HCT116 (cell line): Measurements from ENCODE around the gene MDM2. TPM values are rescaled to one million over a fixed set of nuclear protein-coding genes. Genes with fewer than 3 reads are reported as not detected.
"Not testable (repeated sequence)": the region's sequence is repeated elsewhere in the genome, so short reads cannot be mapped to it uniquely, and the experiment has no call there.

Experiments
- ATAC-seq: fragments of 200-7000 bp; cut with Tn5 transposase; 2 replicates; pipeline ENCODE4 v1.9.1; 2020; ENCODE audit warnings: mild to moderate bottlenecking, moderate library complexity
- BruUV-seq: library from RNA; stranded (reverse); fragments of 400-500 nt; replicated peaks from 2 replicates; lab custom pipeline; 2021; lab: Mats Ljungman, UMichigan
- CTCF ChIA-PET: fragments of 300-600 bp; sonication (Branson Sonifier 250); formaldehyde crosslinking; loops from one replicate; lab custom pipeline; 2021; ENCODE audit warnings: antibody characterized with exemption; lab: Charles Lee
- POLR2A ChIA-PET: fragments of 300-600, 350-600 bp; sonication (Branson Sonifier 250); formaldehyde crosslinking; loops from one replicate; lab custom pipeline; 2021; ENCODE audit warnings: antibody characterized with exemption; lab: Charles Lee
- RAD21 ChIA-PET, 2 experiments: fragments of 300-600 bp; sonication (Branson Sonifier 250); formaldehyde crosslinking; loops; one replicate each; lab custom pipeline; 2023; ENCODE audit warnings: low total read pairs in 2 of 2; ENCODE audit not compliant: uncharacterized antibody in 2 of 2, unreplicated experiment in 2 of 2, low non-redundant PET in 1 of 2; lab: Charles Lee
- DNase-seq: peaks from one replicate; pipeline ENCODE4 v3.0.0-alpha.2; 2010; ENCODE audit warnings: low read depth, low spot score
- H2AFZ ChIP-seq: fragments of 200-600 bp; shearing (Covaris generic), sonication (generic); 2 replicates; pipeline ENCODE4 v1.6.1; 2017; ENCODE audit warnings: low read depth, mixed run types, mixed read lengths, antibody characterized with exemption, low read length; ENCODE audit not compliant: poor library complexity, severe bottlenecking
- H3K27ac ChIP-seq: 2 replicates; pipeline ENCODE4 v1.5.1; 2012; ENCODE audit warnings: low read depth, low read length
- H3K27me3 ChIP-seq: fragments of 200-600 bp; sonication (generic); 2 replicates; pipeline ENCODE4 v1.6.1; 2016; ENCODE audit warnings: mixed run types, low read length, mixed read lengths; ENCODE audit not compliant: insufficient read depth
- H3K36me3 ChIP-seq, 2 experiments: fragments of 200-500 bp in 1 of 2; fragments of 200-600 bp in 1 of 2; sonication (Bioruptor generic) in 1 of 2; sonication (generic) in 1 of 2; 2 replicates each; pipeline versions ENCODE4 v1.5.1 to v1.6.1; 2014 to 2016; ENCODE audit warnings: low read length in 2 of 2, inconsistent platforms in 1 of 2, mixed read lengths in 1 of 2, mixed run types in 1 of 2; ENCODE audit not compliant: insufficient read depth in 2 of 2, control insufficient read depth in 1 of 2
- H3K4me1 ChIP-seq, 2 experiments: fragments of 200-600 bp in 1 of 2; sonication (generic) in 1 of 2; 2 replicates each; pipeline versions ENCODE4 v1.5.1 to v1.6.1; 2012 to 2017; ENCODE audit warnings: low read length in 2 of 2, inconsistent platforms in 1 of 2, mild to moderate bottlenecking in 1 of 2, mixed read lengths in 1 of 2, mixed run types in 1 of 2, moderate library complexity in 1 of 2; ENCODE audit not compliant: insufficient read depth in 2 of 2, control insufficient read depth in 1 of 2
- H3K4me2 ChIP-seq: fragments of 200-600 bp; sonication (generic); 2 replicates; pipeline ENCODE4 v1.6.1; 2017; ENCODE audit warnings: mixed run types, low read length, mixed read lengths
- H3K4me3 ChIP-seq, 2 experiments: fragments of 200-600 bp in 1 of 2; sonication (generic) in 1 of 2; replicated peaks in 1 of 2; 2 replicates each; pipeline ENCODE4 v1.5.1; 2011 to 2016; ENCODE audit warnings: low read length in 2 of 2, control low read depth in 1 of 2, low read depth in 1 of 2, mild to moderate bottlenecking in 1 of 2, mixed read lengths in 1 of 2, mixed run types in 1 of 2
- H3K79me2 ChIP-seq: fragments of 200-600 bp; sonication (generic); 2 replicates; pipeline ENCODE4 v1.6.1; 2017; ENCODE audit warnings: mild to moderate bottlenecking, mixed run types, low read length, moderate library complexity, mixed read lengths; ENCODE audit not compliant: insufficient read depth
- H3K9ac ChIP-seq: fragments of 200-600 bp; sonication (generic); 2 replicates; pipeline ENCODE4 v1.6.1; 2016; ENCODE audit warnings: low read length, mixed read lengths
- H3K9me2 ChIP-seq: fragments of 200-600 bp; sonication (generic), shearing (Covaris generic); 2 replicates; pipeline ENCODE4 v1.6.1; 2017; ENCODE audit warnings: mixed run types, mild to moderate bottlenecking, moderate library complexity; ENCODE audit not compliant: insufficient read depth
- H3K9me3 ChIP-seq, 2 experiments: fragments of 200-500 bp in 1 of 2; fragments of 200-600 bp in 1 of 2; sonication (Bioruptor generic) in 1 of 2; sonication (generic) in 1 of 2; 2 replicates each; pipeline ENCODE4 v1.6.1; 2014 to 2017; ENCODE audit warnings: low read length in 2 of 2, mixed read lengths in 2 of 2, inconsistent platforms in 1 of 2, low read depth in 1 of 2, mild to moderate bottlenecking in 1 of 2, mixed run types in 1 of 2, moderate library complexity in 1 of 2; ENCODE audit not compliant: control insufficient read depth in 1 of 2, insufficient read depth in 1 of 2
- H4K20me1 ChIP-seq: fragments of 200-600 bp; sonication (generic), shearing (Covaris generic); 2 replicates; pipeline ENCODE4 v1.6.1; 2017; ENCODE audit warnings: mixed run types, mild to moderate bottlenecking, moderate library complexity; ENCODE audit not compliant: insufficient read depth
- ELF1 ChIP-seq: IDR thresholded peaks from 2 replicates; pipeline ENCODE4 v1.6.1; 2012; ENCODE audit warnings: low read depth, borderline replicate concordance
- EZH2phosphoT487 ChIP-seq: fragments of 200-600 bp; IDR thresholded peaks from 2 replicates; pipeline ENCODE4 v1.6.1; 2018; ENCODE audit warnings: antibody characterized with exemption, borderline replicate concordance
- JUND ChIP-seq: IDR thresholded peaks from 2 replicates; pipeline ENCODE4 v1.6.1; 2012
- POLR2A ChIP-seq: IDR thresholded peaks from 2 replicates; pipeline ENCODE4 v1.7.0; 2011; ENCODE audit warnings: borderline replicate concordance; ENCODE audit not compliant: insufficient read depth, insufficient read length; ENCODE audit errors: extremely low read depth
- POLR2AphosphoS5 ChIP-seq: IDR thresholded peaks from 2 replicates; pipeline ENCODE4 v1.6.1; 2011; ENCODE audit warnings: mild to moderate bottlenecking, low read depth, low read length, moderate library complexity
- SIN3A ChIP-seq: IDR thresholded peaks from 2 replicates; pipeline ENCODE4 v1.6.1; 2012; ENCODE audit warnings: low read depth
- SRF ChIP-seq: IDR thresholded peaks from 2 replicates; pipeline ENCODE4 v1.6.1; 2012; ENCODE audit warnings: low read depth
- ZNF274 ChIP-seq: fragments of 200-500 bp; sonication (Bioruptor generic); IDR thresholded peaks from 2 replicates; pipeline ENCODE4 v1.6.1; 2014; ENCODE audit warnings: mild to moderate bottlenecking, low read depth, low read length, inconsistent platforms
- intact Hi-C: fragments of 100-400 bp; cut with micrococcal nuclease; formaldehyde crosslinking; loops from 2 replicates; pipeline ENCODE4 v1.10.0; 2022
- total RNA-seq: library from RNA; stranded (reverse); gene quantifications from one replicate; pipeline ENCODE4 v1.2.1, GENCODE V29; 2021; ENCODE audit not compliant: unreplicated experiment
- TF ChIP-seq, protein P1 (sequence below), 3 experiments: fragments of 200-600 bp in 1 of 3; sonication (generic) in 1 of 3; IDR thresholded peaks in 2 of 3; conservative IDR thresholded peaks in 1 of 3; 2 replicates each; pipeline ENCODE4 v1.5.1; 2012 to 2017; ENCODE audit warnings: low read depth in 2 of 3, low read length in 2 of 3, antibody characterized with exemption in 1 of 3, borderline replicate concordance in 1 of 3, control low read depth in 1 of 3, mild to moderate bottlenecking in 1 of 3, mixed read lengths in 1 of 3, mixed run types in 1 of 3, moderate library complexity in 1 of 3; ENCODE audit not compliant: insufficient read depth in 1 of 3
- TF ChIP-seq, protein P2 (sequence below): IDR thresholded peaks from 2 replicates; pipeline ENCODE4 v1.6.1; 2011; ENCODE audit warnings: mild to moderate bottlenecking, low read length, moderate library complexity; ENCODE audit not compliant: insufficient replicate concordance; ENCODE audit errors: extremely low read depth
- TF ChIP-seq, protein P3 (sequence below): IDR thresholded peaks from 2 replicates; pipeline ENCODE4 v1.6.1; 2012

The MDM2 gene
- total RNA-seq, 1 experiment from 2014 or later = 170 TPM

DNA sequence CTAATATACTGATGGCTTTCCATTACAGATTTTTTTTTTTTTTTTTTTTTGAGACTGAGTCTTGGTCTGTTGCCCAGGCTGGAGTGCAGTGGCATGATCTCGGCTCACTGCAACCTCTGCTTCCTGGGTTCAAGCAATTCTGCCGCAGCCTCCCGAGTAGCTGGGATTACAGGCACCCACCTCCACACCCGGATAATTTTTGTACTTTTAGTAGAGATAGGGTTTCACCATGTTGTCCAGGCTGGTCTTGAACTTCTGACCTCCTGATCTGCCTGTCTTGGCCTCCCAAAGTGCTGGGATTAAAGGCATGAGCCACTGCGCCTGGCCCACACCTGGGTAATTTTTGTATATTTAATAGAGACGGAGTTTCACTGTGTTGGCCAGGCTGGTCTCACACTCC lies 3.6 kb downstream of the MDM2 start:
- H3K4me2 ChIP-seq, H3K9me3 ChIP-seq, H3K27me3 ChIP-seq, DNase-seq, H3K27ac ChIP-seq, H4K20me1 ChIP-seq, RAD21 ChIA-PET, H3K9ac ChIP-seq, H2AFZ ChIP-seq, intact Hi-C loops, H3K4me3 ChIP-seq, ATAC-seq, H3K9me2 ChIP-seq, POLR2A ChIA-PET: not testable (repeated sequence)
- H3K4me1 ChIP-seq = peaks cover 5 to 21% of the 10 kb centered on the region in 2 experiments; a peak in 3 of 4 replicates
- peaks cover 23 to 36% of the 10 kb centered on the region in 2 experiments; a peak in 3 of 4 replicates for H3K36me3 ChIP-seq
- CTCF ChIA-PET = interaction anchor here (1.0 to 1.5 kb wide), 2 partner anchors 18 to 453 kb away, joined by 3 to 8 read pairs; no protein-coding TSS in a partner anchor
- H3K79me2 ChIP-seq = peaks cover 86% of the 10 kb centered on the region
- TSS peak; percentile 1 for BruUV-seq

DNA sequence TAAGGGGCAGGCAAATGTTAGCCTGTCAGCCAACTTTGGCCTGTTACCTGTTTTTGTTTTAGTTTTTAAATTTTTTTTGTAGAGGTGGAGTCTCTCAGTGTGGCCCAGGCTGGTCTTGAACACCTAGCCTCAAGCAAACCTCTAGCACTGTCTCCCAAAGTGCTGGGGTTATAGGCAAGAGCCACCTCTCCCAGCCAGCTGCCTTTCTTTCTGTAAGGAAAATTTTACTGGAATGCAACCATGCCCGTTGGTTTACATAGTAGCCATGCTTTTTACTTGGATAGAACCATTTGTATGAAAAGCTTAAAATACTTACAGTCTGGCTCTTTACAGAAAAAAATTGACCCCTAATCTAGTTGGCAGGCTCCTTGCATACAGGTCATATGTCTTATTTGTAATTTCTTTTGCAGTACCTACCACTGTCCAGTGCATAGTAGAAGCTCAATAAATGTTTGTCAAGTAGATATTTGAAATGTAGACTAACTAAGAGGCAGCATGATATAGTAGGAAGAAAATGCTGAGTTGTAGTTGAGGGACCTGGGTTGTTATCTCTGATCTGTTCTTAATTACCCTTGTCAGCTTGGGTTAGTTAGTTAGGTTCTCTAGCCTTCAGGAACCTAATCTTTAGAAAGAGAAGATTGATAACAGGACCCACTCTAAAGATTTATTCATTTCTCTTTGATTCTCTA lies 4.7 kb downstream of the MDM2 start:
- H3K4me2 ChIP-seq = no peak overlapping the region
- DNase-seq = no peak
- no peaks in the 10 kb centered on the region for H3K9me2 ChIP-seq
- H3K9ac ChIP-seq = no peak overlapping the region
- peaks cover 4% of the 10 kb centered on the region; the same call in 1 of the 2 replicates for H4K20me1 ChIP-seq
- peaks cover 0 to 11% of the 10 kb centered on the region in 2 experiments; a peak in 1 of 4 replicates for H3K4me1 ChIP-seq
- peaks cover 24 to 42% of the 10 kb centered on the region in 2 experiments; a peak in 3 of 4 replicates for H3K36me3 ChIP-seq
- ChIA-PET RAD21 (no interaction called here), POLR2A (no interaction called here), CTCF (interaction anchor here (1.0 to 1.5 kb wide), 3 partner anchors 10 to 454 kb away, joined by 3 to 8 read pairs (median 4); no protein-coding TSS in a partner anchor)
- no peak overlapping the region for H2AFZ ChIP-seq
- no peaks in the 10 kb centered on the region for H3K27me3 ChIP-seq
- H3K27ac ChIP-seq = no peak overlapping the region
- BruUV-seq = no TSS peak
- no peaks in the 10 kb centered on the region for H3K9me3 ChIP-seq
- ATAC-seq = no peak
- H3K79me2 ChIP-seq = peaks cover 95% of the 10 kb centered on the region
- no peak overlapping the region for H3K4me3 ChIP-seq
- intact Hi-C loops = no loop called here
- TF ChIP-seq SRF (no peak), EZH2phosphoT487 (no peak), JUND (no peak), POLR2A (no peak), SIN3A (no peak), ELF1 (no peak), POLR2AphosphoS5 (no peak), ZNF274 (no peak)
- TF ChIP-seq, protein P1, sequence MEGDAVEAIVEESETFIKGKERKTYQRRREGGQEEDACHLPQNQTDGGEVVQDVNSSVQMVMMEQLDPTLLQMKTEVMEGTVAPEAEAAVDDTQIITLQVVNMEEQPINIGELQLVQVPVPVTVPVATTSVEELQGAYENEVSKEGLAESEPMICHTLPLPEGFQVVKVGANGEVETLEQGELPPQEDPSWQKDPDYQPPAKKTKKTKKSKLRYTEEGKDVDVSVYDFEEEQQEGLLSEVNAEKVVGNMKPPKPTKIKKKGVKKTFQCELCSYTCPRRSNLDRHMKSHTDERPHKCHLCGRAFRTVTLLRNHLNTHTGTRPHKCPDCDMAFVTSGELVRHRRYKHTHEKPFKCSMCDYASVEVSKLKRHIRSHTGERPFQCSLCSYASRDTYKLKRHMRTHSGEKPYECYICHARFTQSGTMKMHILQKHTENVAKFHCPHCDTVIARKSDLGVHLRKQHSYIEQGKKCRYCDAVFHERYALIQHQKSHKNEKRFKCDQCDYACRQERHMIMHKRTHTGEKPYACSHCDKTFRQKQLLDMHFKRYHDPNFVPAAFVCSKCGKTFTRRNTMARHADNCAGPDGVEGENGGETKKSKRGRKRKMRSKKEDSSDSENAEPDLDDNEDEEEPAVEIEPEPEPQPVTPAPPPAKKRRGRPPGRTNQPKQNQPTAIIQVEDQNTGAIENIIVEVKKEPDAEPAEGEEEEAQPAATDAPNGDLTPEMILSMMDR (IDR thresholded peaks at IDR 0.05 in 2 of 3, conservative IDR thresholded peaks at IDR 0.05 in 1 of 3; ENCODE audit: borderline replicate concordance in 1 of 3, insufficient read depth in 1 of 3, low read depth in 2 of 3, low read length in 2 of 3) = no peak
- TF ChIP-seq, protein P2, sequence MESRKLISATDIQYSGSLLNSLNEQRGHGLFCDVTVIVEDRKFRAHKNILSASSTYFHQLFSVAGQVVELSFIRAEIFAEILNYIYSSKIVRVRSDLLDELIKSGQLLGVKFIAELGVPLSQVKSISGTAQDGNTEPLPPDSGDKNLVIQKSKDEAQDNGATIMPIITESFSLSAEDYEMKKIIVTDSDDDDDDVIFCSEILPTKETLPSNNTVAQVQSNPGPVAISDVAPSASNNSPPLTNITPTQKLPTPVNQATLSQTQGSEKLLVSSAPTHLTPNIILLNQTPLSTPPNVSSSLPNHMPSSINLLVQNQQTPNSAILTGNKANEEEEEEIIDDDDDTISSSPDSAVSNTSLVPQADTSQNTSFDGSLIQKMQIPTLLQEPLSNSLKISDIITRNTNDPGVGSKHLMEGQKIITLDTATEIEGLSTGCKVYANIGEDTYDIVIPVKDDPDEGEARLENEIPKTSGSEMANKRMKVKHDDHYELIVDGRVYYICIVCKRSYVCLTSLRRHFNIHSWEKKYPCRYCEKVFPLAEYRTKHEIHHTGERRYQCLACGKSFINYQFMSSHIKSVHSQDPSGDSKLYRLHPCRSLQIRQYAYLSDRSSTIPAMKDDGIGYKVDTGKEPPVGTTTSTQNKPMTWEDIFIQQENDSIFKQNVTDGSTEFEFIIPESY = no peak
- TF ChIP-seq, protein P3, sequence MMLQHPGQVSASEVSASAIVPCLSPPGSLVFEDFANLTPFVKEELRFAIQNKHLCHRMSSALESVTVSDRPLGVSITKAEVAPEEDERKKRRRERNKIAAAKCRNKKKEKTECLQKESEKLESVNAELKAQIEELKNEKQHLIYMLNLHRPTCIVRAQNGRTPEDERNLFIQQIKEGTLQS = no peak
